Activated T-helper 9 cell treated with anti-CD3 and anti-CD28 coated beads, Interleukin-2, amount 50 U/mL, for 16 hours (primary cell): ENCODE measurements around the gene WDPCP.
"Not testable (repeated sequence)": the region's sequence is repeated elsewhere in the genome, so short reads cannot be mapped to it uniquely, and the experiment has no call there.

Source experiments
- DNase-seq: peaks from one replicate; pipeline ENCODE4 v3.0.0-alpha.2; 2020; ENCODE audit warnings: low read depth

The WDPCP gene, protein sequence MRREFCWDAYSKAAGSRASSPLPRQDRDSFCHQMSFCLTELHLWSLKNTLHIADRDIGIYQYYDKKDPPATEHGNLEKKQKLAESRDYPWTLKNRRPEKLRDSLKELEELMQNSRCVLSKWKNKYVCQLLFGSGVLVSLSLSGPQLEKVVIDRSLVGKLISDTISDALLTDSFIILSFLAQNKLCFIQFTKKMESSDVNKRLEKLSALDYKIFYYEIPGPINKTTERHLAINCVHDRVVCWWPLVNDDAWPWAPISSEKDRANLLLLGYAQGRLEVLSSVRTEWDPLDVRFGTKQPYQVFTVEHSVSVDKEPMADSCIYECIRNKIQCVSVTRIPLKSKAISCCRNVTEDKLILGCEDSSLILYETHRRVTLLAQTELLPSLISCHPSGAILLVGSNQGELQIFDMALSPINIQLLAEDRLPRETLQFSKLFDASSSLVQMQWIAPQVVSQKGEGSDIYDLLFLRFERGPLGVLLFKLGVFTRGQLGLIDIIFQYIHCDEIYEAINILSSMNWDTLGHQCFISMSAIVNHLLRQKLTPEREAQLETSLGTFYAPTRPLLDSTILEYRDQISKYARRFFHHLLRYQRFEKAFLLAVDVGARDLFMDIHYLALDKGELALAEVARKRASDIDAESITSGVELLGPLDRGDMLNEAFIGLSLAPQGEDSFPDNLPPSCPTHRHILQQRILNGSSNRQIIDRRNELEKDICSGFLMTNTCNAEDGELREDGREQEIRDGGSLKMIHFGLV

DNA sequence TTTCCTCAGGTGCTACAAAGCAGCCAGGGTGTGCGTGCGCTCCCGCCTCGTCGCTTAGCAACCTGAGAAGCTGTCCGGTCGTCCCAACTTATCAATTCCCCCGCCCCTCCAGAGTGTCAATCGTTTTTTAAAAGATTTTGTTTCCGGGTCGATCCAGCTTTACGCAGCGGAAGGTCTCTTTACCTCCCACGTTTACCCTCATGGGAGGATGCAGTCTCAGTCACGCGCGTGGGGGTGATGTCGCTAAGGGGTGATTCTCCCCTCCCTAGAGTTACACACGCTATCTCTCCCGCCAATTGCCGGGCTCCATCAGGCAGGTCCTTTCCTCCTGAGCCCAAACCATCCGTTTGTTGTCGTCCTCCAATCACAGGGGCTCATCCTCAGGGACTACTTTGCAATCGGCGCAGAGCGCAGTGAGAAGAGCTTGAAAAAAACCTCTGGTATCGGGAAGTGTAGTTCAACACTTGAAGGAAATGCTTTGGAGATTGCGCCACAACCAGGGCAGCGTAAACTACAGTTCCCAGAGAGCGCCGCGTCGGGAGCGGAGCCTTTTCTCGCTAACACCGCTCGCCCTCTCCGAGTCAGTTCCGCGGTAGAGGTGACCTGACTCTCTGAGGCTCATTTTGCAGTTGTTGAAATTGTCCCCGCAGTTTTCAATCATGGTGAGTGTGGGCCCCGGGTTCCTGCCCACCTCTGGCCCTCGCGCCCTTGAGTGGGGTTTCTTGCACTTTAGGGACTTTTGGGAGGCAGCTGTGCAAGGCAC is at the start of gene WDPCP, which contains the start of gene MDH1:
WDPCP (minus strand) TSS at position 93 of the 763 bp plus-strand sequence. CDS start 206 bp downstream, outside the sequence.
MDH1 (plus strand) TSS at position 579 of the 763 bp plus-strand sequence; CDS start at position 660, 81 bp downstream.
- DNase-seq: peak; percentile 91

GRCh38 chr2:63632382-63632781 is 44.1 kb upstream of the WDPCP start:
- DNase-seq: no peak

- DNase-seq: no peak
Measured at GRCh38 chr2:63631501-63631900, 43.2 kb upstream of the WDPCP start.

GRCh38 chr2:63628403-63628942 is 40.2 kb upstream of the WDPCP start:
- no peak for DNase-seq

GRCh38 chr2:63627866-63628265 is 39.6 kb upstream of the WDPCP start:
- no peak for DNase-seq

- not testable (repeated sequence) for DNase-seq
Measured at GRCh38 chr2:63623763-63624162, 35.5 kb upstream of the WDPCP start.

GRCh38 chr2:63622751-63623150 is 34.5 kb upstream of the WDPCP start:
- no peak for DNase-seq

- no peak for DNase-seq
Measured at GRCh38 chr2:63619328-63619727, 31.1 kb upstream of the WDPCP start.

- DNase-seq: no peak
Measured at GRCh38 chr2:63617366-63617765, 29.1 kb upstream of the WDPCP start.

DNA sequence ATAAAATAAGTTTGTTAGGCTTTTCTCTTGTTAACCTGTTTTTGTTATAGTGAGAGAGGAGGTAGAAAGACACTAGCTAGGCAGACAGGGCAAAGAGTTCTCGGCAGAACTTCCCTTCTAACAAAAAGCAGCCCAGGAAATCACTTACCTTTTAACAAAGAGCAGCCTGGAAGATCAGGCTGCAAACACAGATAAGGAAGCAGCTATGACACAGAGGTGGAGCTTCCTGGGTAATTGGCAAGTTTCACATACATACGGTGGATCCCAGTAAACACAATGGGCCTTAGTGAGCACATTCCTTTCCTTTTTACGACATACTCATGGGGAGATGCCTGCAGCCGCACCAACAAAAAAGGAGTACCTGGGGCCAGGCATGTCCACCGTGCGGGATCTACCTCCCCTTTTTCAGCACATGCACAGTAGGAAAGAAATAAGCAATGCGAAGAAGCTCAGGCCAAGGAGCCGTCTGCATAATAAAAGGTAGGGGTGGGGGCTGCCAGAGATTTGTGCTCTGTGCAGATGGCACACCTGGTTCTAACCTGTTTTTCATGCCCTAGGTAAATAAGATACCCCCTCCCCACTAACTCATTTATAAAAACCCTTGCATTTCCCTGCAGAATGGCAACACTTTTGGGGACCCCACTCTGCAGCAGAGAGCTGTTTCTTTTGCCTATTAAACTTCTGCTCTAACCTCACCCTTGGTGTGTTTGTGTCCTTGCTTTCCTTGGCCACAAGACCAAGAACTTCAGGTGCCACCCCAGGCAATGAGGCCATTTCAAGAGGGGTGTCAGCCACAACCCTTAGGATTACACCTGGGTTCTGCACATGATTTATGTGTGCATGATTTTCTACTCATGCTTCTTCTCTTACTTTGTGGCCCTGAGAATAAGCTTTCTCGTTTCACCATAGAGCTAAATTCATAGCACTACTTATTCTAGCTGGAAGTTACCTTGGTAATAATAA is 27.0 kb upstream of the WDPCP start:
- no peak for DNase-seq

DNA sequence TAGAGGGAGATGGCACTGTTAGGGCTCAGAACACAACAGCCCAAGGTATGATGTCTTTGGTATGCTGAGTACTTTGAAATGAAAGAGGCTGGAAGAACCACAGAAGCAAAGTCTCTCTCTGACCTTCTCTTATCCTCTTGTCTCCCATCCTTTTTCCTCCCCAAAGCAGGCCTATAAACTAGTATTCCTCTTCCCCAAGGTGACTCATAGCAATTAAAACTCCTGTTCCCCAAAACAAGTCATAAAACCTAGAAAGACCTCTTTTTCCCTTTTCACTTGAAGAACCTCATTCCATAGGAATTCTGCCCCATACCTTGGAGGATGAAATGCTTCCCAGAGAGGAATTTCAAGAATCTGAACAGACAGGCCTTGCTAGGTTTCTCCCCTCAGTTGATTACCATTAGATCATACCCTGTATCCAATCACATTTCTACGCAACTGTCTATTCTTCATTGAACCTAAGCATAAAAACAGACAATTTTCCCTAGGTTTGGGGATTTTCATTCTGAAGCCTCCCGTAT is 26.2 kb upstream of the WDPCP start:
- DNase-seq: no peak

DNA sequence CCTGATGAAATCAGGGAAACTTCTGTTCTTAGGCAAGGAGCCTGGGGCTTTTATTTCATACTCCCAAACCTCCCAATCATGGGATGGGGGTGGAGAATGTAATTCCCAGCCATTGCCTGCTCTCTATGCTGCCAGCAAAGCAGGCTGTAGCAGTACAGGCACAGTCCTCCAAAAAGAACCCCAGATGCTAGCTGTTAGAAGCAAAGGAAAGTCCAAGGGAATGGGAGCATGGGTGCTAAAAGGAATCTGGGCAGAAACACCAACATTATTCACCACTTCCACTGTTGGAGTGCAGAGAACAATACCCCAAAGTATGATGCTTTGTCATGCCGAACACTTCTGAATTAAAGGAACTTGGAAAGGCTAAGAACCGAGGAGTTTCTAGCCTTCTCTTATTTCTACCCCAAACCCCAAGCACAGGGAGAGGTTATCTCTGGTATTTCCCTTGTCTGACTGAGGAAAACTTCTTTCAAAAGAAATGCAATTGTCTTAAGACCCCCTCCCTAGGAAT is 25.2 kb upstream of the WDPCP start:
- no peak for DNase-seq

GRCh38 chr2:63610525-63610924 is 22.2 kb upstream of the WDPCP start:
- no peak for DNase-seq

- not testable (repeated sequence) for DNase-seq
Measured at GRCh38 chr2:63608865-63609264, 20.6 kb upstream of the WDPCP start.

GRCh38 chr2:63604666-63605065 is 16.4 kb upstream of the WDPCP start:
- DNase-seq: no peak

DNA sequence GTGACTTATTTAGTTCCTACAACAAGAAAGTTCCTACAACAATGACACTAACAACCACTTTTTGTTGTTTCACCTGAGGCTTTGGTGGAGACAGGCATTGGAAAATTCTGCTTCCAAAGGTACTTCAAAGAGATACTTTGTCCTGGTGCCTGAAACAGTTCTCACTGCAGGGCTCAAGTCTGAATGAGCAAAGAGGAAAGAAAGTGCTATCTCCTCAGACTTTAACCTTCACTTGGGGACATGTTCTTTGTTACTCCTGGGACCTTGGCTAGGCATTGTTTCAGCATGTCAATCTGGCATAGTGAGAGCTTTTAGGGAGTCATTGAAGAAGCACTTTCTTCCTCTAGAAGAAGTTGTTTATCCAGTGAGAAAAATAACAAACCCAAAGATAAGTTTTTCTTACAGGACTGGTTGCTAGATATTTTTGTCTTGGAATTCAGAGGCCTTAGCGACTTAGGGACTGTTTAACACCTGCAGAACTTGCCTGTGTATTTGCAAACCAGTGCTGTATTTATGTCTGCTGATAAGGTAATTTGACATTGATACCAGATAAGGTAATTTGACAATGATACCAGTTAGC is 12.7 kb upstream of the WDPCP start:
- no peak for DNase-seq

DNA sequence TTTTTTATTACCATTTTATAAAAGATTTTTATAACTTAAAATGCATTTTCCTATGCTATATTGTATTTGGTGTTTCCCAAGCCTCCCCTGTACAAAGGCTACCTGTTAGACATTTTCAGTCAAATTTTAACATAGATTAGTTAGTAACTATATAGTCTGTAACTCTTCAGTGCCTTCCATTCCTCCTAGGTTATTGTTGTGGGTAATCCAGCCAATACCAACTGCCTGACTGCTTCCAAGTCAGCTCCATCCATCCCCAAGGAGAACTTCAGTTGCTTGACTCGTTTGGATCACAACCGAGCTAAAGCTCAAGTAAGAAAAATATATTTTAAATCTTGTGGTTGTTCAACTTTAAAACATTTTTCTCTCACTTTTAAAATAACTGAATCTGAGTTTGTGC is 10.7 kb upstream of the WDPCP start:
- no peak for DNase-seq

DNA sequence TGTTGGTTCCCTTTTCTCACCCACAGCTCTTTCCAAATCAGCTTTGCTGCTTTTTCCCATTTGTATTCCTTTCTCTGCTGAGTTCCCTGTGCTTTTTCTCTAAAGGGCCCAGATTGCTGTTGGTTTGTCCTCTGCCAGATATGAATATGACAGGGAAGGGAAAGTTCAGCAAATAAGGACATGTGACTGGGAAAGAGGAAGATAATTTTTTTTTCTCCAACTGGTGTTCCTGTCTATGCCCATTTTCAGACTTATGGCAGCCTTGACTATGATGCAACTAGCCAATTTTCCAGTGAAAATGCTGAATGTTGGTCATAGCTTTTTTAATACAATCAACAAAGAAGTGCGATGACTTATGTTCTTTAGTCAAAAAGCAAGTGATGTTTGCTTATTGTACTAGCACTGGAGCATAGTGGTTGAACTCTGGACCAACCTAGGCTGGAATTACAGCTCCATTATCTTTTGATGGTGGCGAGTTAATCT is 8.2 kb upstream of the WDPCP start:
- DNase-seq: no peak

GRCh38 chr2:63594660-63595059 is 6.4 kb upstream of the WDPCP start:
- DNase-seq: no peak
